ENCODE measurements around the gene NUAK2. TPM values are rescaled to one million over a fixed set of nuclear protein-coding genes. Genes with fewer than 3 reads are reported as not detected.
A peak's percentile ranks its signal among the peaks of the same experiment; 100 is the strongest.

Gene NUAK2
- polyA plus RNA-seq, 3 donors = 9.1 to 44.9 (median 21.9) TPM

DNA sequence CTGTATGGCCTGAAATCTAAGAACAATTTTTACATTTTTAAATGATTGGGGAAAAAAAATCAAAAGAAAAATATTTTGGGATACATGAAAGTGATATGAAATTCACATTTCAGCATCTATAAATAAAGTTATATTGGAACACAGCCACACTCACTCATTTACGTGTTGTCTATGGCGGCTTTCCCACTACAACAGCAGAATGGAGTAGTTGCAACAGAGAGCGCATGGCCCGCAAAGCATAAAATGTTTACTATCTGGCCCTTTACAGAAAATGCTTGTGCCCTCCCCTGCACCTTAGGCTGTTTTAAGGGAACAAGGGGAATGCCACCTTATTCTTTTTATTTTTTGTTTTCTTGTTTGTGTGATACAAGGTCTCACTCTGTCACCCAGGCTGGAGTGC lies 31.6 kb upstream of the NUAK2 start:
- H3K4me3 Mint-ChIP-seq = no peak overlapping the region
- Histone ChIP-seq H4K20me1 (ENCODE audit: insufficient read depth, low read length) (no peaks in the 10 kb centered on the region), H3K79me2 (ENCODE audit: insufficient read depth, low read length) (no peaks in the 10 kb centered on the region), H3K4me2 (replicated peaks; ENCODE audit: extremely low read depth, low read length, poor library complexity, severe bottlenecking) (no peak overlapping the region), H3K4me3 (replicated peaks in 1 of 3; ENCODE audit: low read depth in 2 of 3, low read length in 3 of 3) (no peak overlapping the region), H3K27me3 (ENCODE audit: control insufficient read depth in 2 of 2, insufficient read depth in 2 of 2, low read length in 2 of 2) (no peaks in the 10 kb centered on the region), H3K9ac (ENCODE audit: insufficient read depth, low read length, poor library complexity, severe bottlenecking) (no peak overlapping the region), H3K27ac (ENCODE audit: low read depth in 1 of 2, low read length in 2 of 2) (no peak overlapping the region), H3K9me3 (replicated peaks in 1 of 2; ENCODE audit: control insufficient read depth in 1 of 2, insufficient read depth in 1 of 2, low read length in 2 of 2) (no peaks in the 10 kb centered on the region), H3K4me1 (ENCODE audit: control insufficient read depth in 1 of 2, insufficient read depth in 2 of 2, low read length in 2 of 2) (peaks cover 3 to 4% of the 10 kb centered on the region in 2 donors), H2AFZ (ENCODE audit: insufficient read depth, low read depth, low read length, poor library complexity, severe bottlenecking) (no peak overlapping the region), H3K36me3 (replicated peaks in 1 of 2; ENCODE audit: control insufficient read depth in 1 of 2, insufficient read depth in 2 of 2, low read length in 2 of 2) (no peaks in the 10 kb centered on the region)
- no peak for DNase-seq
- WGBS (ENCODE audit: insufficient coverage) = no CpG with 5 or more reads among the region's 4 CpGs
- no peak for TF ChIP-seq CTCF (IDR thresholded peaks at IDR 0.05)
- H3K9me3 Mint-ChIP-seq = no peaks in the 10 kb centered on the region
- peak overlapping the region in 1 of 7 donors; percentile 17 for H3K27ac Mint-ChIP-seq
- intact Hi-C loops (cut with micrococcal nuclease) = no loop called here
- H3K36me3 Mint-ChIP-seq = no peaks in the 10 kb centered on the region
- H3K27me3 Mint-ChIP-seq (ENCODE audit: low read depth in 3 of 3) = peaks cover 3 to 21% (median 12%) of the 10 kb centered on the region in 3 donors
- H3K4me1 Mint-ChIP-seq = peaks cover 14% of the 10 kb centered on the region

DNA sequence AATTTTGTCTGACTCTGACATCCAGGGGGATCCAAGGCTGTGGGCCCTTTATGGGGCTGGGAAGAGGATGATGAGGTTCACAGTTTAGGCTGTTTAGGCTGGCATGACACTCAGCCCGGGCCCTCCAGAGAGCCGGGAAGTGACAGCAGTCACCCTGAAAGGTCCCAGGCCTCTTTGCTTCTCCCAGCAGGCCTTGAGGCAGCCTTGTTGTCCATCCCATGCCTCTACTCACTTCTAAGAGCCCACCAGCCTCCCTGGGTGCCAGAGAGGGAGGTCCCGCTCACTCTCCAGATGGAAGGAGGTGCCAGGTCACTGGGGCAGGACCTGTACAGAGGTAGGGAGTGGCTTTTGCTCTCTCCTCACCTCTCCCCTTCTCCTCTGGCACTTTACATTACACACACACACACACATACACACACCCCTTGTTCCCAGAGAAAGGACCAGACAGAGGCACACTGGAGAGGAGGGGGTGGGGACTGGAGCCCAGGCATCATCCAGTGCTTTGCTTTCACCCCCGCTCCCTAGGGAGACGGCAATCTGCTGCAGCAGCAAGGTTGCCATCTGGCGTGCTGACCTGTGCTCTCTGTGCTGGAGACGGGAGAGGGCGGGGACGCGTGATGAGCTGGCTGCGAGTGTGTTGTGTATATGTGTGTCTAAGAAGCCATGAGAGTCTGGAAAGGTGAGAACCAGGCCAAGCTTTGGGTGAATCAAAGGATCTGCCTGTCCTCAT lies 30.6 kb upstream of the NUAK2 start:
- Mint-ChIP-seq H3K27me3 (ENCODE audit: low read depth in 3 of 3) (peaks cover 7 to 20% (median 8%) of the 10 kb centered on the region in 3 donors), H3K27ac (no peak overlapping the region), H3K4me1 (peaks cover 14% of the 10 kb centered on the region), H3K9me3 (no peaks in the 10 kb centered on the region), H3K4me3 (no peak overlapping the region), H3K36me3 (no peaks in the 10 kb centered on the region)
- WGBS (ENCODE audit: insufficient coverage) = over 99% methylated on average over 8 of the region's 11 CpGs
- H3K4me2 ChIP-seq (replicated peaks; ENCODE audit: extremely low read depth, low read length, poor library complexity, severe bottlenecking) = no peak overlapping the region
- H4K20me1 ChIP-seq (ENCODE audit: insufficient read depth, low read length) = no peaks in the 10 kb centered on the region
- DNase-seq = no peak
- H3K79me2 ChIP-seq (ENCODE audit: insufficient read depth, low read length) = no peaks in the 10 kb centered on the region
- no peak for TF ChIP-seq CTCF (IDR thresholded peaks at IDR 0.05)
- intact Hi-C loops (cut with micrococcal nuclease) = no loop called here
- H3K36me3 ChIP-seq (replicated peaks in 1 of 2; ENCODE audit: control insufficient read depth in 1 of 2, insufficient read depth in 2 of 2, low read length in 2 of 2) = no peaks in the 10 kb centered on the region
- peak overlapping the region; percentile 2 for H3K9ac ChIP-seq (ENCODE audit: insufficient read depth, low read length, poor library complexity, severe bottlenecking)
- H2AFZ ChIP-seq (ENCODE audit: insufficient read depth, low read depth, low read length, poor library complexity, severe bottlenecking) = no peak overlapping the region
- peaks cover 3 to 4% of the 10 kb centered on the region in 2 donors for H3K4me1 ChIP-seq (ENCODE audit: control insufficient read depth in 1 of 2, insufficient read depth in 2 of 2, low read length in 2 of 2)
- H3K27ac ChIP-seq (ENCODE audit: low read depth in 1 of 2, low read length in 2 of 2) = no peak overlapping the region
- no peak overlapping the region for H3K4me3 ChIP-seq (replicated peaks in 1 of 3; ENCODE audit: low read depth in 2 of 3, low read length in 3 of 3)
- peaks cover 0 to 1% of the 10 kb centered on the region in 2 donors for H3K27me3 ChIP-seq (ENCODE audit: control insufficient read depth in 2 of 2, insufficient read depth in 2 of 2, low read length in 2 of 2)
- H3K9me3 ChIP-seq (replicated peaks in 1 of 2; ENCODE audit: control insufficient read depth in 1 of 2, insufficient read depth in 1 of 2, low read length in 2 of 2) = no peaks in the 10 kb centered on the region
